PFSK-1 (cell line): ENCODE measurements around the gene ARHGAP6.

Experiments used
- FOXP2 ChIP-seq: optimal IDR thresholded peaks from 2 replicates; pipeline ENCODE3; 2011; ENCODE audit warnings: borderline replicate concordance, control low read depth, inconsistent platforms; ENCODE audit not compliant: insufficient read depth; ENCODE audit errors: extremely low read length, extremely low read depth
- REST ChIP-seq, 2 experiments: IDR thresholded peaks; 2 replicates each; pipeline versions ENCODE4 v1.6.1 to v1.8.0; 2011 to 2012; ENCODE audit warnings: low read depth in 2 of 2, low read length in 2 of 2, control low read depth in 1 of 2, inconsistent platforms in 1 of 2, mild to moderate bottlenecking in 1 of 2, moderate library complexity in 1 of 2; ENCODE audit not compliant: insufficient read depth in 1 of 2
- SIN3A ChIP-seq: IDR thresholded peaks from 2 replicates; pipeline ENCODE4 v1.6.1; 2012; ENCODE audit warnings: mild to moderate bottlenecking, low read length, moderate library complexity, borderline replicate concordance; ENCODE audit not compliant: insufficient read depth
- TAF1 ChIP-seq: IDR thresholded peaks from 2 replicates; pipeline ENCODE4 v1.6.1; 2012; ENCODE audit warnings: low read length, control low read depth, borderline replicate concordance; ENCODE audit not compliant: insufficient read depth

GRCh38 chrX:11105080-11105479 is 560.6 kb downstream of the ARHGAP6 start:
- TF ChIP-seq SIN3A, result no peak
- TF ChIP-seq FOXP2, result no peak
- TF ChIP-seq REST (IDR thresholded peaks at IDR 0.05; ENCODE audit: insufficient read depth in 1 of 2, low read depth in 2 of 2, low read length in 2 of 2), result no peak
- TF ChIP-seq TAF1, result no peak
